Ishikawa (cell line): Measurements from ENCODE around the gene ITFG1.

Experiments used
- CEBPB ChIP-seq: IDR thresholded peaks from 2 replicates; pipeline ENCODE4 v1.6.1; 2012
- CREB1 ChIP-seq: IDR thresholded peaks from 2 replicates; pipeline ENCODE4 v1.6.1; 2012; ENCODE audit warnings: low read depth
- EGR1 ChIP-seq: IDR thresholded peaks from 2 replicates; pipeline ENCODE4 v1.6.1; 2012
- EP300 ChIP-seq: IDR thresholded peaks from 2 replicates; pipeline ENCODE4 v1.6.1; 2012; ENCODE audit warnings: borderline replicate concordance
- NFIC ChIP-seq: IDR thresholded peaks from 2 replicates; pipeline ENCODE4 v1.6.1; 2012
- RAD21 ChIP-seq: IDR thresholded peaks from 2 replicates; pipeline ENCODE4 v1.6.1; 2012; ENCODE audit warnings: low read depth
- TAF1 ChIP-seq: IDR thresholded peaks from 2 replicates; pipeline ENCODE4 v1.6.1; 2012; ENCODE audit warnings: low read depth, mild to moderate bottlenecking
- TCF12 ChIP-seq: IDR thresholded peaks from 2 replicates; pipeline ENCODE4 v1.6.1; 2012; ENCODE audit warnings: low read depth
- TEAD4 ChIP-seq: IDR thresholded peaks from 2 replicates; pipeline ENCODE4 v1.6.1; 2012
- ZBTB7A ChIP-seq: IDR thresholded peaks from 2 replicates; pipeline ENCODE4 v1.6.1; 2012; ENCODE audit warnings: low read depth
- TF ChIP-seq, protein P1 (sequence below): IDR thresholded peaks from 2 replicates; pipeline ENCODE4 v1.6.1; 2012; ENCODE audit warnings: low read depth, mild to moderate bottlenecking

DNA sequence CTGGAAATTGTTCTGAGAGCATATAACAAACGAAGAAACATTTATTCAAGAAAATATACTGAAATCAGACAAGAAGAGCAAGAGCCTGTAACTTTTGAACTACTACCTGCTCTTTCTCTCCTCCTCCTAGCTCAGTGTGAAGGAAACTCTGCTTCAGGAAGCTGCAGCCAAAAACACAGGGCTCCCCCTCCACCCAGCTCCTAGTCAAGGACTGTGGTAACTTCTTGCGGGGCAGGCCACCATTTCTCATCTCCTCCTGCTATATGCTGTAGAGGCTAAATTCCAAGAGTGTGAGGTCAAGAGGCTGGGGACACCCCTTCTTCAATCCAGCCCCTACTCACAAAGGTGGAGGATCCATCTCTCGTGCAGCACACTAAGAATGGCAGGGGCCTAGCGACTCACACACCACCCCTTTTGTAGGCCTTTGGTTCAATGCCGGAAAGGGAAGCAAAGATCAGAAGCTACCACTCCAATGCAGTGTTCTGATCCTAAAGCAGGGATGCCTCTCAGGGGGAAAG, 74.6 kb downstream of the ITFG1 start:
- no peak for TF ChIP-seq NFIC
- TF ChIP-seq TAF1 = no peak
- no peak for TF ChIP-seq EP300
- TF ChIP-seq, protein P1, sequence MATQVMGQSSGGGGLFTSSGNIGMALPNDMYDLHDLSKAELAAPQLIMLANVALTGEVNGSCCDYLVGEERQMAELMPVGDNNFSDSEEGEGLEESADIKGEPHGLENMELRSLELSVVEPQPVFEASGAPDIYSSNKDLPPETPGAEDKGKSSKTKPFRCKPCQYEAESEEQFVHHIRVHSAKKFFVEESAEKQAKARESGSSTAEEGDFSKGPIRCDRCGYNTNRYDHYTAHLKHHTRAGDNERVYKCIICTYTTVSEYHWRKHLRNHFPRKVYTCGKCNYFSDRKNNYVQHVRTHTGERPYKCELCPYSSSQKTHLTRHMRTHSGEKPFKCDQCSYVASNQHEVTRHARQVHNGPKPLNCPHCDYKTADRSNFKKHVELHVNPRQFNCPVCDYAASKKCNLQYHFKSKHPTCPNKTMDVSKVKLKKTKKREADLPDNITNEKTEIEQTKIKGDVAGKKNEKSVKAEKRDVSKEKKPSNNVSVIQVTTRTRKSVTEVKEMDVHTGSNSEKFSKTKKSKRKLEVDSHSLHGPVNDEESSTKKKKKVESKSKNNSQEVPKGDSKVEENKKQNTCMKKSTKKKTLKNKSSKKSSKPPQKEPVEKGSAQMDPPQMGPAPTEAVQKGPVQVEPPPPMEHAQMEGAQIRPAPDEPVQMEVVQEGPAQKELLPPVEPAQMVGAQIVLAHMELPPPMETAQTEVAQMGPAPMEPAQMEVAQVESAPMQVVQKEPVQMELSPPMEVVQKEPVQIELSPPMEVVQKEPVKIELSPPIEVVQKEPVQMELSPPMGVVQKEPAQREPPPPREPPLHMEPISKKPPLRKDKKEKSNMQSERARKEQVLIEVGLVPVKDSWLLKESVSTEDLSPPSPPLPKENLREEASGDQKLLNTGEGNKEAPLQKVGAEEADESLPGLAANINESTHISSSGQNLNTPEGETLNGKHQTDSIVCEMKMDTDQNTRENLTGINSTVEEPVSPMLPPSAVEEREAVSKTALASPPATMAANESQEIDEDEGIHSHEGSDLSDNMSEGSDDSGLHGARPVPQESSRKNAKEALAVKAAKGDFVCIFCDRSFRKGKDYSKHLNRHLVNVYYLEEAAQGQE = no peak
- no peak for TF ChIP-seq CREB1
- TF ChIP-seq RAD21 = no peak
- no peak for TF ChIP-seq EGR1
- no peak for TF ChIP-seq TEAD4
- TF ChIP-seq CEBPB = no peak
- TF ChIP-seq TCF12 = no peak
- no peak for TF ChIP-seq ZBTB7A
